ENCODE data around the gene SLC35F5. TPM values are rescaled to one million over a fixed set of nuclear protein-coding genes. Genes with fewer than 3 reads are reported as not detected.

The SLC35F5 gene
- total and polyA plus RNA-seq, 2 experiments from 2014 or later = 10.9 to 30.5 TPM

DNA sequence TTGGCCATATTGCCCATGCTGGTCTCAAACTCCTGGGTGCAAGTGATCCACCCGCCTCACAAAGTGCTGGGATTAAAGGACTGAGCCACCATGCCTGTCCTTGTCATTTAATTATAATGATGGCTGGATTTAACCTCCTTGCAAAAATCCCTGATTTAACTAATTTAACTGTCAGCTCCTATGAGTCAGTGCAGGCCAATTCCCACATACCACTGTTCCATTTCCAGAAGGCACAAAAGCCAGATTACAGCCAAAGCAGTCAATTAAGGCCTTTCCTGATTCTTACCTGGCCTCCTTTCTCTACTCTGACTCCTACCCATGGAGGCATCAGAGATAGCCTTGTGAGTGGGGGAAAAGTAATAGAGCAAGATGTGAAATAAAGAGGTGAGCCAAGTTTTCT lies 12.3 kb upstream of the SLC35F5 start:
- Mint-ChIP-seq H3K4me3 (no peak overlapping the region), H3K9me3 (peaks cover 24% of the 10 kb centered on the region)

More for the DNA sequence above, 12.3 kb upstream of the SLC35F5 start:
- Histone ChIP-seq H3K4me2 (no peak overlapping the region), H4K20me1 (replicated peaks; ENCODE audit: insufficient read depth) (no peaks in the 10 kb centered on the region), H3K27ac (ENCODE audit: low read depth) (no peak overlapping the region), H3K4me1 (ENCODE audit: insufficient read depth) (0 out of 2 replicates have a peak, but pooled peaks cover 4% of the 10 kb centered on the region), H3K27me3 (ENCODE audit: insufficient read depth) (no peaks in the 10 kb centered on the region), H3K4me3 (no peak overlapping the region), H3K36me3 (ENCODE audit: insufficient read depth) (no peaks in the 10 kb centered on the region; the same call in 1 of the 2 replicates), H3K79me2 (replicated peaks; ENCODE audit: insufficient read depth) (no peaks in the 10 kb centered on the region), H3F3A (replicated peaks; ENCODE audit: low read depth) (no peaks in the 10 kb centered on the region), H2AFZ (no peak overlapping the region), H3K9me2 (ENCODE audit: insufficient read depth) (no peaks in the 10 kb centered on the region)
- Mint-ChIP-seq H3K36me3 (ENCODE audit: low read depth) (peaks cover 19% of the 10 kb centered on the region), H3K27ac (no peak overlapping the region), H3K27me3 (ENCODE audit: insufficient read depth, low read depth, poor library complexity) (peaks cover 3% of the 10 kb centered on the region), H3K4me1 (peaks cover 6% of the 10 kb centered on the region; the same call in 1 of the 3 replicates)
- ATAC-seq (no peak), DNase-seq (ENCODE audit: low spot score) (no peak)
- TF ChIP-seq POLR2AphosphoS5 (IDR thresholded peaks at IDR 0.05; ENCODE audit: low read depth) = no peak
- no peak for TF ChIP-seq NANOG (IDR thresholded peaks at IDR 0.05; ENCODE audit: borderline replicate concordance)
- TF ChIP-seq, protein P1, sequence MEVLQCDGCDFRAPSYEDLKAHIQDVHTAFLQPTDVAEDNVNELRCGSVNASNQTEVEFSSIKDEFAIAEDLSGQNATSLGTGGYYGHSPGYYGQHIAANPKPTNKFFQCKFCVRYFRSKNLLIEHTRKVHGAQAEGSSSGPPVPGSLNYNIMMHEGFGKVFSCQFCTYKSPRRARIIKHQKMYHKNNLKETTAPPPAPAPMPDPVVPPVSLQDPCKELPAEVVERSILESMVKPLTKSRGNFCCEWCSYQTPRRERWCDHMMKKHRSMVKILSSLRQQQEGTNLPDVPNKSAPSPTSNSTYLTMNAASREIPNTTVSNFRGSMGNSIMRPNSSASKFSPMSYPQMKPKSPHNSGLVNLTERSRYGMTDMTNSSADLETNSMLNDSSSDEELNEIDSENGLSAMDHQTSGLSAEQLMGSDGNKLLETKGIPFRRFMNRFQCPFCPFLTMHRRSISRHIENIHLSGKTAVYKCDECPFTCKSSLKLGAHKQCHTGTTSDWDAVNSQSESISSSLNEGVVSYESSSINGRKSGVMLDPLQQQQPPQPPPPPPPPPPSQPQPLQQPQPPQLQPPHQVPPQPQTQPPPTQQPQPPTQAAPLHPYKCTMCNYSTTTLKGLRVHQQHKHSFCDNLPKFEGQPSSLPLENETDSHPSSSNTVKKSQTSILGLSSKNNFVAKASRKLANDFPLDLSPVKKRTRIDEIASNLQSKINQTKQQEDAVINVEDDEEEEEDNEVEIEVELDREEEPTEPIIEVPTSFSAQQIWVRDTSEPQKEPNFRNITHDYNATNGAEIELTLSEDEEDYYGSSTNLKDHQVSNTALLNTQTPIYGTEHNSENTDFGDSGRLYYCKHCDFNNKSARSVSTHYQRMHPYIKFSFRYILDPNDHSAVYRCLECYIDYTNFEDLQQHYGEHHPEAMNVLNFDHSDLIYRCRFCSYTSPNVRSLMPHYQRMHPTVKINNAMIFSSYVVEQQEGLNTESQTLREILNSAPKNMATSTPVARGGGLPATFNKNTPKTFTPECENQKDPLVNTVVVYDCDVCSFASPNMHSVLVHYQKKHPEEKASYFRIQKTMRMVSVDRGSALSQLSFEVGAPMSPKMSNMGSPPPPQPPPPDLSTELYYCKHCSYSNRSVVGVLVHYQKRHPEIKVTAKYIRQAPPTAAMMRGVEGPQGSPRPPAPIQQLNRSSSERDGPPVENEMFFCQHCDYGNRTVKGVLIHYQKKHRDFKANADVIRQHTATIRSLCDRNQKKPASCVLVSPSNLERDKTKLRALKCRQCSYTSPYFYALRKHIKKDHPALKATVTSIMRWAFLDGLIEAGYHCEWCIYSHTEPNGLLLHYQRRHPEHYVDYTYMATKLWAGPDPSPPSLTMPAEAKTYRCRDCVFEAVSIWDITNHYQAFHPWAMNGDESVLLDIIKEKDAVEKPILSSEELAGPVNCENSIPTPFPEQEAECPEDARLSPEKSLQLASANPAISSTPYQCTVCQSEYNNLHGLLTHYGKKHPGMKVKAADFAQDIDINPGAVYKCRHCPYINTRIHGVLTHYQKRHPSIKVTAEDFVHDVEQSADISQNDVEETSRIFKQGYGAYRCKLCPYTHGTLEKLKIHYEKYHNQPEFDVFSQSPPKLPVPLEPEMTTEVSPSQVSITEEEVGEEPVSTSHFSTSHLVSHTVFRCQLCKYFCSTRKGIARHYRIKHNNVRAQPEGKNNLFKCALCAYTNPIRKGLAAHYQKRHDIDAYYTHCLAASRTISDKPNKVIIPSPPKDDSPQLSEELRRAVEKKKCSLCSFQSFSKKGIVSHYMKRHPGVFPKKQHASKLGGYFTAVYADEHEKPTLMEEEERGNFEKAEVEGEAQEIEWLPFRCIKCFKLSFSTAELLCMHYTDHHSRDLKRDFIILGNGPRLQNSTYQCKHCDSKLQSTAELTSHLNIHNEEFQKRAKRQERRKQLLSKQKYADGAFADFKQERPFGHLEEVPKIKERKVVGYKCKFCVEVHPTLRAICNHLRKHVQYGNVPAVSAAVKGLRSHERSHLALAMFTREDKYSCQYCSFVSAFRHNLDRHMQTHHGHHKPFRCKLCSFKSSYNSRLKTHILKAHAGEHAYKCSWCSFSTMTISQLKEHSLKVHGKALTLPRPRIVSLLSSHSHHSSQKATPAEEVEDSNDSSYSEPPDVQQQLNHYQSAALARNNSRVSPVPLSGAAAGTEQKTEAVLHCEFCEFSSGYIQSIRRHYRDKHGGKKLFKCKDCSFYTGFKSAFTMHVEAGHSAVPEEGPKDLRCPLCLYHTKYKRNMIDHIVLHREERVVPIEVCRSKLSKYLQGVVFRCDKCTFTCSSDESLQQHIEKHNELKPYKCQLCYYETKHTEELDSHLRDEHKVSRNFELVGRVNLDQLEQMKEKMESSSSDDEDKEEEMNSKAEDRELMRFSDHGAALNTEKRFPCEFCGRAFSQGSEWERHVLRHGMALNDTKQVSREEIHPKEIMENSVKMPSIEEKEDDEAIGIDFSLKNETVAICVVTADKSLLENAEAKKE (CRISPR knock-in tag; IDR thresholded peaks at IDR 0.05) = no peak
- TF ChIP-seq JUNB (IDR thresholded peaks at IDR 0.05; ENCODE audit: unreplicated experiment) = no peak
- no peak for TF ChIP-seq STAT1 (IDR thresholded peaks at IDR 0.05; ENCODE audit: unreplicated experiment)
- TF ChIP-seq CREB1 (CRISPR knock-in tag; IDR thresholded peaks at IDR 0.05; ENCODE audit: low read depth) = no peak
- TF ChIP-seq ZNF114 (CRISPR knock-in tag; IDR thresholded peaks at IDR 0.05) = no peak
- TF ChIP-seq, protein P2, sequence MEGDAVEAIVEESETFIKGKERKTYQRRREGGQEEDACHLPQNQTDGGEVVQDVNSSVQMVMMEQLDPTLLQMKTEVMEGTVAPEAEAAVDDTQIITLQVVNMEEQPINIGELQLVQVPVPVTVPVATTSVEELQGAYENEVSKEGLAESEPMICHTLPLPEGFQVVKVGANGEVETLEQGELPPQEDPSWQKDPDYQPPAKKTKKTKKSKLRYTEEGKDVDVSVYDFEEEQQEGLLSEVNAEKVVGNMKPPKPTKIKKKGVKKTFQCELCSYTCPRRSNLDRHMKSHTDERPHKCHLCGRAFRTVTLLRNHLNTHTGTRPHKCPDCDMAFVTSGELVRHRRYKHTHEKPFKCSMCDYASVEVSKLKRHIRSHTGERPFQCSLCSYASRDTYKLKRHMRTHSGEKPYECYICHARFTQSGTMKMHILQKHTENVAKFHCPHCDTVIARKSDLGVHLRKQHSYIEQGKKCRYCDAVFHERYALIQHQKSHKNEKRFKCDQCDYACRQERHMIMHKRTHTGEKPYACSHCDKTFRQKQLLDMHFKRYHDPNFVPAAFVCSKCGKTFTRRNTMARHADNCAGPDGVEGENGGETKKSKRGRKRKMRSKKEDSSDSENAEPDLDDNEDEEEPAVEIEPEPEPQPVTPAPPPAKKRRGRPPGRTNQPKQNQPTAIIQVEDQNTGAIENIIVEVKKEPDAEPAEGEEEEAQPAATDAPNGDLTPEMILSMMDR (conservative IDR thresholded peaks at IDR 0.05; ENCODE audit: low read depth in 2 of 2) = no peak
- no peak for TF ChIP-seq EZH2 (IDR thresholded peaks at IDR 0.05; ENCODE audit: low read depth, unreplicated experiment)
- TF ChIP-seq, protein P3, sequence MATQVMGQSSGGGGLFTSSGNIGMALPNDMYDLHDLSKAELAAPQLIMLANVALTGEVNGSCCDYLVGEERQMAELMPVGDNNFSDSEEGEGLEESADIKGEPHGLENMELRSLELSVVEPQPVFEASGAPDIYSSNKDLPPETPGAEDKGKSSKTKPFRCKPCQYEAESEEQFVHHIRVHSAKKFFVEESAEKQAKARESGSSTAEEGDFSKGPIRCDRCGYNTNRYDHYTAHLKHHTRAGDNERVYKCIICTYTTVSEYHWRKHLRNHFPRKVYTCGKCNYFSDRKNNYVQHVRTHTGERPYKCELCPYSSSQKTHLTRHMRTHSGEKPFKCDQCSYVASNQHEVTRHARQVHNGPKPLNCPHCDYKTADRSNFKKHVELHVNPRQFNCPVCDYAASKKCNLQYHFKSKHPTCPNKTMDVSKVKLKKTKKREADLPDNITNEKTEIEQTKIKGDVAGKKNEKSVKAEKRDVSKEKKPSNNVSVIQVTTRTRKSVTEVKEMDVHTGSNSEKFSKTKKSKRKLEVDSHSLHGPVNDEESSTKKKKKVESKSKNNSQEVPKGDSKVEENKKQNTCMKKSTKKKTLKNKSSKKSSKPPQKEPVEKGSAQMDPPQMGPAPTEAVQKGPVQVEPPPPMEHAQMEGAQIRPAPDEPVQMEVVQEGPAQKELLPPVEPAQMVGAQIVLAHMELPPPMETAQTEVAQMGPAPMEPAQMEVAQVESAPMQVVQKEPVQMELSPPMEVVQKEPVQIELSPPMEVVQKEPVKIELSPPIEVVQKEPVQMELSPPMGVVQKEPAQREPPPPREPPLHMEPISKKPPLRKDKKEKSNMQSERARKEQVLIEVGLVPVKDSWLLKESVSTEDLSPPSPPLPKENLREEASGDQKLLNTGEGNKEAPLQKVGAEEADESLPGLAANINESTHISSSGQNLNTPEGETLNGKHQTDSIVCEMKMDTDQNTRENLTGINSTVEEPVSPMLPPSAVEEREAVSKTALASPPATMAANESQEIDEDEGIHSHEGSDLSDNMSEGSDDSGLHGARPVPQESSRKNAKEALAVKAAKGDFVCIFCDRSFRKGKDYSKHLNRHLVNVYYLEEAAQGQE (IDR thresholded peaks at IDR 0.05; ENCODE audit: unreplicated experiment) = no peak
- no peak for TF ChIP-seq EZH2phosphoT487 (IDR thresholded peaks at IDR 0.05; ENCODE audit: unreplicated experiment)
- TF ChIP-seq, protein P4, sequence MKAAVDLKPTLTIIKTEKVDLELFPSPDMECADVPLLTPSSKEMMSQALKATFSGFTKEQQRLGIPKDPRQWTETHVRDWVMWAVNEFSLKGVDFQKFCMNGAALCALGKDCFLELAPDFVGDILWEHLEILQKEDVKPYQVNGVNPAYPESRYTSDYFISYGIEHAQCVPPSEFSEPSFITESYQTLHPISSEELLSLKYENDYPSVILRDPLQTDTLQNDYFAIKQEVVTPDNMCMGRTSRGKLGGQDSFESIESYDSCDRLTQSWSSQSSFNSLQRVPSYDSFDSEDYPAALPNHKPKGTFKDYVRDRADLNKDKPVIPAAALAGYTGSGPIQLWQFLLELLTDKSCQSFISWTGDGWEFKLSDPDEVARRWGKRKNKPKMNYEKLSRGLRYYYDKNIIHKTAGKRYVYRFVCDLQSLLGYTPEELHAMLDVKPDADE (IDR thresholded peaks at IDR 0.05) = no peak
- no peak for TF ChIP-seq ZNF331 (CRISPR knock-in tag; IDR thresholded peaks at IDR 0.05; ENCODE audit: low read depth)

Data from GM23338 (cell line).